HFF-Myc (cell line): ENCODE data around the gene AP4S1.
"Not testable (repeated sequence)": the region's sequence is repeated elsewhere in the genome, so short reads cannot be mapped to it uniquely, and the experiment has no call there.

Experiments used
- DNase-seq: peaks from one replicate; pipeline ENCODE4 v3.0.0-alpha.2; 2011; ENCODE audit warnings: low read depth; ENCODE audit errors: extremely low read depth
- H3K4me3 ChIP-seq: replicated peaks from 2 replicates; pipeline ENCODE4 v1.5.1; 2011; ENCODE audit warnings: low read depth, mild to moderate bottlenecking, control low read depth, low read length
- CTCF ChIP-seq: IDR thresholded peaks from 2 replicates; pipeline ENCODE4 v1.5.1; 2012; ENCODE audit warnings: mild to moderate bottlenecking, low read depth, low read length, control low read depth; ENCODE audit errors: missing control alignments

The AP4S1 gene

GRCh38 chr14:31051511-31051910, 26.1 kb downstream of the AP4S1 start:
- no peak for DNase-seq
- TF ChIP-seq CTCF, result no peak
- no peak overlapping the region for H3K4me3 ChIP-seq

- not testable (repeated sequence) for DNase-seq, H3K4me3 ChIP-seq
These were observed 27.6 kb downstream of the AP4S1 start for GRCh38 chr14:31052905-31053586.

GRCh38 chr14:31057035-31057434, 31.6 kb downstream of the AP4S1 start:
- DNase-seq, result no peak
- no peak overlapping the region for H3K4me3 ChIP-seq
- TF ChIP-seq CTCF, result no peak

GRCh38 chr14:31057701-31058364, 32.4 kb downstream of the AP4S1 start:
- TF ChIP-seq CTCF, result no peak
- H3K4me3 ChIP-seq, result no peak overlapping the region
- DNase-seq, result no peak

- H3K4me3 ChIP-seq, result no peak overlapping the region
- no peak for TF ChIP-seq CTCF
- no peak for DNase-seq
These were observed 33.9 kb downstream of the AP4S1 start for GRCh38 chr14:31059152-31059924.

- DNase-seq, result no peak
- TF ChIP-seq CTCF, result no peak
- no peak overlapping the region for H3K4me3 ChIP-seq
These were observed 34.9 kb downstream of the AP4S1 start for GRCh38 chr14:31060253-31060875.

- H3K4me3 ChIP-seq, DNase-seq: not testable (repeated sequence)
These were observed 37.5 kb downstream of the AP4S1 start for GRCh38 chr14:31062908-31063307.
